Prostate gland (tissue), 2 donors: Measurements from ENCODE around the gene SCAMP2.

Source experiments
- POLR2A ChIP-seq: fragments of 450-650 bp; IDR thresholded peaks from one replicate; pipeline ENCODE4 v1.6.1; 2016; ENCODE audit warnings: antibody characterized with exemption, mild to moderate bottlenecking
- POLR2AphosphoS5 ChIP-seq: sonication (generic); formaldehyde crosslinking; IDR thresholded peaks from one replicate; pipeline ENCODE4 v1.6.1; 2017; ENCODE audit warnings: antibody characterized with exemption
- TF ChIP-seq, protein P1 (sequence below), 4 experiments: fragments of 200-600 bp in 2 of 4; fragments of 450-650 bp in 2 of 4; sonication (generic) in 2 of 4; IDR thresholded peaks; 1 replicate in 3 of 4; 2 replicates in 1 of 4; pipeline ENCODE4 v1.5.1; 2016 to 2019; ENCODE audit warnings: antibody characterized with exemption in 4 of 4, mild to moderate bottlenecking in 2 of 4, moderate library complexity in 2 of 4

DNA sequence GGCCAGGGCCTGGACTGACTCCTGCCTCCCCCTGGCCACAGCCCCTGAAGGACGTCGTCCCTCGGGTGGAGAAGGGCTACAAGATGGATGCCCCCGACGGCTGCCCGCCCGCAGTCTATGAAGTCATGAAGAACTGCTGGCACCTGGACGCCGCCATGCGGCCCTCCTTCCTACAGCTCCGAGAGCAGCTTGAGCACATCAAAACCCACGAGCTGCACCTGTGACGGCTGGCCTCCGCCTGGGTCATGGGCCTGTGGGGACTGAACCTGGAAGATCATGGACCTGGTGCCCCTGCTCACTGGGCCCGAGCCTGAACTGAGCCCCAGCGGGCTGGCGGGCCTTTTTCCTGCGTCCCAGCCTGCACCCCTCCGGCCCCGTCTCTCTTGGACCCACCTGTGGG lies 70.9 kb downstream of the SCAMP2 start:
- TF ChIP-seq POLR2A (no peak), POLR2AphosphoS5 (no peak)
- TF ChIP-seq, protein P1, sequence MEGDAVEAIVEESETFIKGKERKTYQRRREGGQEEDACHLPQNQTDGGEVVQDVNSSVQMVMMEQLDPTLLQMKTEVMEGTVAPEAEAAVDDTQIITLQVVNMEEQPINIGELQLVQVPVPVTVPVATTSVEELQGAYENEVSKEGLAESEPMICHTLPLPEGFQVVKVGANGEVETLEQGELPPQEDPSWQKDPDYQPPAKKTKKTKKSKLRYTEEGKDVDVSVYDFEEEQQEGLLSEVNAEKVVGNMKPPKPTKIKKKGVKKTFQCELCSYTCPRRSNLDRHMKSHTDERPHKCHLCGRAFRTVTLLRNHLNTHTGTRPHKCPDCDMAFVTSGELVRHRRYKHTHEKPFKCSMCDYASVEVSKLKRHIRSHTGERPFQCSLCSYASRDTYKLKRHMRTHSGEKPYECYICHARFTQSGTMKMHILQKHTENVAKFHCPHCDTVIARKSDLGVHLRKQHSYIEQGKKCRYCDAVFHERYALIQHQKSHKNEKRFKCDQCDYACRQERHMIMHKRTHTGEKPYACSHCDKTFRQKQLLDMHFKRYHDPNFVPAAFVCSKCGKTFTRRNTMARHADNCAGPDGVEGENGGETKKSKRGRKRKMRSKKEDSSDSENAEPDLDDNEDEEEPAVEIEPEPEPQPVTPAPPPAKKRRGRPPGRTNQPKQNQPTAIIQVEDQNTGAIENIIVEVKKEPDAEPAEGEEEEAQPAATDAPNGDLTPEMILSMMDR (IDR thresholded peaks at IDR 0.05), result no peak
